SU-DHL-6 (cell line): ENCODE results near the gene CHCHD5.

ENCODE experiments used
- EZH2phosphoT487 ChIP-seq: fragments of 200-600 bp; sonication (generic), shearing (Covaris generic); conservative IDR thresholded peaks from 2 replicates; pipeline ENCODE4 v1.6.1; 2018; ENCODE audit warnings: mild to moderate bottlenecking, antibody characterized with exemption, low read length, moderate library complexity, mixed read lengths
- TF ChIP-seq, protein P1 (sequence below): fragments of 200-600 bp; sonication (generic); IDR thresholded peaks from one replicate; pipeline ENCODE4 v1.5.1; 2017; ENCODE audit warnings: antibody characterized with exemption, mild to moderate bottlenecking, low read length, moderate library complexity; ENCODE audit not compliant: insufficient read depth, poor library complexity, severe bottlenecking

DNA sequence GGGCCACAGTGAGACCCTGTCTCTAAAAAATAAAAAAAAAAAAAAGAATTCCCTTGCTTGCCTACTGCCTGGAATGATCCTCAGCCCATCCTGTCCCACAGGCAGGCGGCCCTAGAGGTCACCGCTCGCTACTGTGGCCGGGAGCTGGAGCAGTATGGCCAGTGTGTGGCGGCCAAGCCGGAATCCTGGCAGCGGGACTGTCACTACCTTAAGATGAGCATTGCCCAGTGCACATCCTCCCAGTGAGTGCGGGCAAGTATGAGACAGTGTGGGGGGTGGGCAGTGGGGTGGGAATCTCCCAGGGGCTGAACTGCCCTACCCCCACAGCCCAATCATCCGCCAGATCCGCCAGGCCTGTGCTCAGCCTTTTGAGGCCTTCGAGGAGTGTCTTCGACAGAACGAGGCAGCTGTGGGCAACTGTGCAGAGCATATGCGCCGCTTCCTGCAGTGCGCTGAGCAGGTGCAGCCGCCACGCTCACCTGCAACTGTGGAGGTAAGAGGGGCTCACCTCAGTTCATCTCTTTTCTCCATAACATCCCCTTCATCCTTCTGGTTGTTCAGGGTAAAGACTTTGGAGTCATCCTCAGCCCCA is 1.6 kb downstream of the CHCHD5 start:
- TF ChIP-seq, protein P1, sequence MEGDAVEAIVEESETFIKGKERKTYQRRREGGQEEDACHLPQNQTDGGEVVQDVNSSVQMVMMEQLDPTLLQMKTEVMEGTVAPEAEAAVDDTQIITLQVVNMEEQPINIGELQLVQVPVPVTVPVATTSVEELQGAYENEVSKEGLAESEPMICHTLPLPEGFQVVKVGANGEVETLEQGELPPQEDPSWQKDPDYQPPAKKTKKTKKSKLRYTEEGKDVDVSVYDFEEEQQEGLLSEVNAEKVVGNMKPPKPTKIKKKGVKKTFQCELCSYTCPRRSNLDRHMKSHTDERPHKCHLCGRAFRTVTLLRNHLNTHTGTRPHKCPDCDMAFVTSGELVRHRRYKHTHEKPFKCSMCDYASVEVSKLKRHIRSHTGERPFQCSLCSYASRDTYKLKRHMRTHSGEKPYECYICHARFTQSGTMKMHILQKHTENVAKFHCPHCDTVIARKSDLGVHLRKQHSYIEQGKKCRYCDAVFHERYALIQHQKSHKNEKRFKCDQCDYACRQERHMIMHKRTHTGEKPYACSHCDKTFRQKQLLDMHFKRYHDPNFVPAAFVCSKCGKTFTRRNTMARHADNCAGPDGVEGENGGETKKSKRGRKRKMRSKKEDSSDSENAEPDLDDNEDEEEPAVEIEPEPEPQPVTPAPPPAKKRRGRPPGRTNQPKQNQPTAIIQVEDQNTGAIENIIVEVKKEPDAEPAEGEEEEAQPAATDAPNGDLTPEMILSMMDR: no peak
- TF ChIP-seq EZH2phosphoT487: no peak
